NCI-H2196 (cell line): ENCODE results near the gene LIN54.
"Not testable (repeated sequence)": the region's sequence is repeated elsewhere in the genome, so short reads cannot be mapped to it uniquely, and the experiment has no call there.

ENCODE experiments used
- DNase-seq: peaks from one replicate; lab custom pipeline; 2025; ENCODE audit not compliant: unreplicated experiment; lab: John Stamatoyannopoulos, UW

LIN54 gene

DNA sequence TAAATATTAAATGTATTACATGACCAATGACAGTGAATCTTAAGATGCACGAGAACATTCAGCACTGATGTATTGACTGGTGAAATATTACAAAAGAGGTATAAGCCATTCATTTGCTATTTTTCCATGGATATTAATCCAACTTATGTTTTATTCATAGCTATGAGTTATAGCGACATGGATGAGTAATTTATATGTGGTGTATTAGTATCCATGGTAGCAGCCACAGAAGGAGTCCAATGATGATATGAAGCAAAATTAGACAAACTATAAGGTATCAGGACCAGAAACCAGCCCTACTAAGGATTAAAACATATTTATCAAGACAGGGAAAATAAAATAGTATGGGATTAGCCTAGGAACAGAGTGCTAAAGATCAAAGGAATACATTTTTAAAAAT, 59.4 kb downstream of the LIN54 start:
- no peak for DNase-seq

DNA sequence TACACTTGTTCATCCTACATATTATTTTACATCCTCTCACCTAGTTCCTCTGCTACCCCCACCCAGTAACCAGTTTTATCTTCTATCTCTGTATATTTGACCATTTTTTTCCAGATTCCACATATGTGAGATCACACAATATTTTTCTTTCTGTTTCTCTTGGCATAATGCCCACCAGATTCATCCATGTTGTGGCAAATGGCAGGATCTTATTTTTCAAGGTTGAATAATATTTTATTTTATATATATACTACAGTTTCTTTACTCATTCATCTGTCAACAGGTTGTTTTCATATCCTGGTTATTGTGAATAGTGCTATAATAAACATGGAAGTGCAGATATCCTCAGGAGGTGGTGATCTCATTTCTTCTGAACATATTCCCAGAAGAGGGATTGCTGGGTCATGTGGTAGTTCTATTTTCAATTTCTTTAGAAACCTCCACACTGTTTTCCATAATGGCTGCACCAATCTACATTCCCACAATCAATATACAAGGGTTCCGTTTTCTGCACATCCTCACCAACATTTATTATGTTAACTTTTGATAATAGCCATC, 61.9 kb downstream of the LIN54 start:
- DNase-seq, result no peak

GRCh38 chr4:82947498-82947897, 63.1 kb downstream of the LIN54 start:
- DNase-seq, result no peak

- no peak for DNase-seq
These were observed 71.2 kb downstream of the LIN54 start for GRCh38 chr4:82939414-82939813.

DNA sequence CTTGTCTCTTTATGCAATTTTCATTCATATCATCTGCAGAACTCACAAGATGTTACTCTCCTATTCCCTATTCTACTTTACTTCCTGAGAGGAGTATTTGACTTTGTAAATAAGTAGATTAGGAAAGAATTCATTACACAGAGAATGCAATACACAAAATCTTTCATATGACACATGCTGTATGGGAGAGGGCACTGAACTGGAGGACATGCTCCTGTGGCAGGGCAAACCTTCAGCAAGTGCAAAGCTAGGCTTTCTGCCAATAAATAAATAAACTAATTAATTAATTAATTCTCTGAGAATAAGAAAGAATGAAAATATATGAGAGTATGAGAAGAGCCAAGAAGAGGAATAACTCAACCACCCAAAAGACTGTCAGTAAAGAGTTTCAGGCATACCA, 76.2 kb downstream of the LIN54 start:
- DNase-seq, result no peak

DNA sequence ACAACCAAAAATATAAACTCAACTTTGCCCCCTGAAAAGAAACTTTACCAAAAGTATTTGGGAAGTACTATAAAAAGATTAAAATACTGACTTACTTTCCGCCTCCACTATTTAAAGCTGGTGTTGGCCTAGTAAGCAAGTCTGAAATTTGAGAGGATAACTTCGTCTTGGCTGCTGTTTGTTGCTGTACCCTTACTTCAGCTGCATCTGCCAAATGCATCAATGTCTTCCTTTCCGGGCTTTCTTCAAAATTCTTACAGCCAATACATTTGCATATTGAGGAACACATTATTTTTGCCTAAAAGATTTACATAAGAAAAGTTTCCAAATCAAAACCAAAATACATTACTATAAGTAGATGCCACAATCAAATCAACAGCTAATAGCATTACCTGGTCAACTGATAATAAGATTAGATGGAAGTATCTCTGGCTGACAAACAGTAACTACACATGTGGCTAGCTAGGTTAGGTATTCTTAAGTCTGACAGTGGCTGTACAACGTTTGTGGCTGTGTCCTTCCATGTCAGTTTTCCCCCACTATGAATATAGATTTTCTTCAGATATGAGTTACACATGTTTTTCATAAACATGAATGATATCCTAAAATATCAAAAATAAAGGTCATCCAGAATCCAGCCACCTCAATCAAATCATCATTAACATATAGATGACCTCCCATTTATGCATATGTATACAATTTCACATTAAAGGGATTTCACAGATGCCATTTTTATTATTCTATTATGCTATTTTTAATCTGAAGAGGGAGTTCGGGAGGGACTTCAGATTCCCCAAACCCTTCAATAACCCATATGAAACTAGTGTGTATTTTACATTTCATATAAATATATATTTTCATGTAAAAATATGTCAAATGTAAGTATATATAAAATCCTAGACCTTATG, 79.5 kb downstream of the LIN54 start:
- DNase-seq, result no peak

GRCh38 chr4:82921795-82922194, 88.8 kb downstream of the LIN54 start:
- DNase-seq, result no peak

GRCh38 chr4:82919386-82919785, 91.2 kb downstream of the LIN54 start:
- no peak for DNase-seq

- DNase-seq, result no peak
These were observed 92.5 kb downstream of the LIN54 start for GRCh38 chr4:82918091-82918490.

DNA sequence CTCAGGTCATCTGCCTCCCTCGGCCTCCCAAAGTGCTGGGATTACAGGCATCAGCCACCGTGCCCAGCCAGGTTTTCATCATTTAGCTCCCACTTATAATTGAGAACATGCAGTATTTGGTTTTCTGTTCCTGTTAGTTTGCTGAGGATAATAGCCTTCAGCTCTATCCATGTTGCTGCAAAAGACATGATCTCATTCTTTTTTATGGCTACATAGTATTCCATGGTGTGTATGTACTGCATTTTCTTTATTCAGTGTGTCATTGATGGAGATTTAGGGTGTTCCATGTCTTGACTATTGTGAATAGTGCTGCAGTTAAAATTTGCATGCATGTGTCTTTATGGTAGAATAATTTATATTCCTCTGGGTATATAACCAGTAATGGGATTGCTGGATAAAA, 96.7 kb downstream of the LIN54 start:
- not testable (repeated sequence) for DNase-seq

DNA sequence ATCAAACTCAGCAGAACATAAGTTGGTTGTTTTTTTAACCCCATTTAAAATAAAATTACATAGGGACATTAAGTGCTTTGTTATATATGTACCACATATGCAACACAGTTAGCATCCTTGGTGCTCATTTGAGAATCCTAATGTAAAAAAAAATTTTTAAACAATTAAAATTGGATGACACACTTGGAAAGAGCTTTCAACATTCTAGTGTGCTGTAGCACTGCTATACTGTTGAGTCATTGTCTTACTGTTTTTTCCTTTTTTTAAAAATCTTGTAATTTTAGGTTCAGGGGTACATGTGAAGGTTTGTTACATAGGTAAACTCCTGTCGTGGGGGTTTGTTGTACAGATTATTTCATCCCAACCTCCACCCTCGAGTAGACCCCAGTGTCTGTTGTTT, 97.3 kb downstream of the LIN54 start:
- no peak for DNase-seq

GRCh38 chr4:82909326-82909725, 101.3 kb downstream of the LIN54 start:
- no peak for DNase-seq

DNA sequence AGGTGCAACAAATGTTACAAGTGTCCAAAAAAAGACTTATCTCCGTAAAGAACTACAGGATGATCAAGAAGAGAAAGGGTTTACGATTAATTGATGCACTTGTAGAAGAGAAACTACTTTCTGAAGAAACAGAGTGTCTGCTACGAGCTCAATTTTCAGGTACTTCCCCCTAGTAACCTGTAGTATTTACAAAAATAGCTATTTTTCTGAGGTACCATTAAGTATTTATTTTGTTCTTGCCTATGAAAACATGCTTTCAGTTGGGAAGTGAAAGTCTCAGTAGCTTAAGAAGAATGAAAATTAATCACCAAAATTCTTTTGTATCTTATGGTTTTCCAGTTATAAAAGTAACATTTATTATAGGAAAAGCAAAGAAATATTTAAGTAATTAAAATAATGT, 104.2 kb downstream of the LIN54 start:
- no peak for DNase-seq

GRCh38 chr4:82905205-82905604, 105.4 kb downstream of the LIN54 start:
- DNase-seq, result no peak

DNA sequence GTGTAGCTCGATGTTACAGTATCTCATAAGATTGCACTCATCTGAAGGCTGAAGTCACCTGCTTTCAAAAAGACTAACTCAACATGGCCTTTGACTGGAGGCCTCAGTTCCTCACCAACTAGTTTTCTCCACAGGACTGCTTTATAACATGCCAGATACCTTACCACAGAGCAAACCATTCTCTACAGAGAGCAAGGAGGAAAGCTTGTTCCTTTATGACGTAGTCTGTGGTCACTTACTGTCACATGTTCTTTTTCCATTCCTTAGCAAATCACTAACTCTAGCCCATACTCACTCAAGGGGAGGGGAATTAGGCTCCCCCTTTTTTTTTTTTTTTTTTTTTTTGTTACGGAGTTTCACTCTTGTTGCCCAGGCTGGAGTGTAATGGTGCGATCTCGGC, 106.9 kb downstream of the LIN54 start:
- no peak for DNase-seq

GRCh38 chr4:82901183-82901718, 109.4 kb downstream of the LIN54 start:
- DNase-seq, result no peak

- DNase-seq, result peak; percentile 90
These were observed 110.0 kb downstream of the LIN54 start, which contains the start of gene THAP9 for GRCh38 chr4:82900411-82901182. Gene THAP9 (plus strand): TSS chr4:82900735. CDS start chr4:82900803, 68 bp downstream.

GRCh38 chr4:82900066-82900410, 110.6 kb downstream of the LIN54 start:
- peak; percentile 29 for DNase-seq

GRCh38 chr4:82899374-82900065, 111.1 kb downstream of the LIN54 start:
- DNase-seq, result no peak

DNA sequence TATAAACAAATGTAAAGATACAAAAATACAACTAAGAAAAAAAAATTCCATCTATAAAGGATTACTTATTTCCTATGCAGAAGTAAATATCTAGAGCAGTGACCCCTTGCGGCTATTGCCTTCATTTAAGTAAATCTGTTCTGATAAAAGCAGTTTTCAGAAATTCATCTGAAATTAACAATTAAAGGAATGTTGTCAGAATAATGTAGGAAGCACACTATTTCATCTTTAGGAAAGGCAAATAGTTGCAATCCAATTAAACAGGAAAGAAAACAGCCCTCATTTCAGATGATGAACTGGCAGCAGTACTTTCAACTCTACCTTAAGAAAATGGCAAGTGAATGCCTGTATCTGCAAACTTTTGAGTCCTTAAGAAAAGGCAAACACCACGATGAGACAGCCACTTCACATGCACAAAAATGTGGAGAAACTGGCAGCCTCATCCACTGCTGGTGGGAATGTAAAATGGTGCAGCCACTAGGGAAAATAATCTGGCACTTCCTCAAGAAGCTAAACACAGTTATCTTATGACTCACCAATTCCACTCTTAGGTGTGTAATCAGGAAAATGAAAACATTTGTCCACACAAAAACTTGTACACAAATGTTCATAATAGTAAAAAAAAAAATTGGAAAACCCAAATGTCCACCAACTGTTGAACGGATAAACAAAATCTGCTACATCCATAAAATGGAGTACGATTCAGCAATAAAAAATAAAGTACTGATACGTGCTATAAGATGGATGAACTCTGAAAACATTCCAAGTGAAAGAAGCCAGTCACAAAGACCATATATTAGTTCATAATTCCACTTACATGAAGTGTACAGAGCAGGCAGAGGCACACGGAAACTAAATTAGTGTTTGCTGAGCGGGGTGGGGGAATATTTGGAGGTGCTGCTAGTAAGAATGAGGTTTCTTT, 112.0 kb downstream of the LIN54 start:
- no peak for DNase-seq
